Right lobe of liver (tissue), 6 donors: ENCODE measurements around the gene MUC4. TPM values are rescaled to one million over a fixed set of nuclear protein-coding genes. Genes with fewer than 3 reads are reported as not detected.

Experiments
- ATAC-seq, 4 donors: fragments of 200-7000 bp; cut with Tn5 transposase; one replicate each; pipeline ENCODE4 v1.9.1; 2020; ENCODE audit warnings: mild to moderate bottlenecking in 4 of 4, moderate library complexity in 4 of 4
- DNase-seq, 3 donors: peaks; one replicate each; pipeline ENCODE4 v3.0.0-alpha.2; 2020
- H3K27ac ChIP-seq, 3 donors: fragments of 200-600 bp; one replicate each; pipeline ENCODE4 v1.8.0; 2022
- H3K27me3 ChIP-seq, 2 donors: fragments of 200-600 bp; one replicate each; pipeline ENCODE4 v1.8.0; 2022
- H3K36me3 ChIP-seq, 4 donors: fragments of 200-600 bp; sonication (generic) in 1 of 4; one replicate each; pipeline versions ENCODE4 v1.5.1 to v1.8.0; 2017 to 2022; ENCODE audit warnings: control low read depth in 1 of 4
- H3K4me1 ChIP-seq, 4 donors: fragments of 200-600 bp; sonication (generic) in 1 of 4; one replicate each; pipeline versions ENCODE4 v1.5.1 to v1.8.0; 2017 to 2022; ENCODE audit warnings: control low read depth in 1 of 4
- H3K4me3 ChIP-seq, 3 donors: fragments of 200-600 bp; one replicate each; pipeline ENCODE4 v1.8.0; 2022
- H3K9me3 ChIP-seq, 4 donors: fragments of 200-600 bp; sonication (generic) in 1 of 4; one replicate each; pipeline versions ENCODE4 v1.5.1 to v1.8.0; 2017 to 2022; ENCODE audit warnings: control low read depth in 1 of 4
- POLR2A ChIP-seq: fragments of 450-650 bp; IDR thresholded peaks from one replicate; pipeline ENCODE4 v1.6.1; 2017; ENCODE audit warnings: antibody characterized with exemption, mild to moderate bottlenecking
- WGBS: methylation state at CpG from one replicate; pipeline ENCODE4 v1.1.6; 2018; ENCODE audit warnings: low coverage, low lambda C conversion rate; ENCODE audit not compliant: insufficient coverage; ENCODE audit errors: missing lambda C conversion rate; 5-methylcytosine and 5-hydroxymethylcytosine counted together
- intact Hi-C, 2 donors: fragments of 100-400 bp; cut with DNase I; formaldehyde crosslinking; loops; one replicate each; pipeline versions ENCODE4 v1.11.2 to v1.14.1; 2022
- total RNA-seq, 6 experiments: library from RNA; depleted of rRNA in 2 of 6; stranded (reverse); fragments of >200 nt in 2 of 6; fragmentation: NEBNext Ultra II Directional in 3 of 6; extraction: Animal tissue kit (Norgen Biotek cat#: 25700) in 3 of 6; gene quantifications; one replicate each; pipeline versions ENCODE4 v1.1.0 to v1.2.4, GENCODE V29; 2016 to 2023
- TF ChIP-seq, protein P1 (sequence below), 4 donors: fragments of 200-600 bp in 3 of 4; fragments of 450-650 bp in 1 of 4; IDR thresholded peaks; one replicate each; pipeline versions ENCODE4 v1.5.1 to v1.8.0; 2016 to 2022; ENCODE audit warnings: antibody characterized with exemption in 4 of 4, mild to moderate bottlenecking in 2 of 4
- donor health status: DM: no; HTN: yes; CAD: no.
- donor health status: DM: no; HTN: no; CAD: no.
- donor health status: DM: no; HTN: no; CAD: no.
- donor health status: DM: no; HTN: yes; CAD: no.
- donor health status: DM: no; HTN: yes; CAD: no.

Gene MUC4
- total RNA-seq, 6 experiments from 2014 or later, result 0.07 to 0.20 TPM; not detected in 4

DNA sequence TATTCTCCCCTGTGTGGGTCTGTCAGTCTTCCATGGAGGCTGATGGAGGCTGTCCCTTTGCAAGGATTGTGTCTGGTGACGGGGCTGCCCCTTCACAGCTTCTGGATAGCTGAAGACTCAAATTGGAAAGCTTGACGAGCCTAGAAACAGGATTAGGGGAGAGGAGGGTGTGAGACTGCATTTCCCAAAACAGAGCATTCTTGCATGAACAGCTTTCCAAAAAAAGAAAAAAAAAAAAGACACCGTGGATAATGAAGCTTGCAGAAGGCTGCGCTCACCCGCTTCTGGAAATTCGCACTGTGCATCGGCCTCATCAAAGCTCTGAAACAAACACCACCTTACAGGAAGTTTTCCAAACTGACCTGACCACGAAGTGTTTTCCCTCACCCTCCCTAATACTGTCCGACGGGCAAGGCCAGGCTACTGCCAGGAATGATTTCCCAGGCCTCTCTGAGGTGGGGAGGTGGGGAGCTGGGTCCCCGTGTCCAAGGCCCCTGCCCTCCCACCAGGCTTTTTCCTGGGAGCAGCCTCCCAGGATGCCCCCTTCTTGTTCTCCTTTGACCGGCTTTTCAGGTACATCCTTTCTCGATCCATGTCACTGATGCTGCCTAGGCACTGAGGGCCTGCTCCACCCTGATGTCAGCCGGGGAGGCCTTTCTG, 24.9 kb upstream of the MUC4 start:
- Histone ChIP-seq H3K9me3 (no peaks in the 10 kb centered on the region), H3K27me3 (no peaks in the 10 kb centered on the region), H3K4me1 (no peaks in the 10 kb centered on the region), H3K36me3 (no peaks in the 10 kb centered on the region), H3K4me3 (no peak overlapping the region), H3K27ac (no peak overlapping the region)
- intact Hi-C loops, result loop anchor here in 1 of 2 donors (10.0 kb wide), 1 partner anchor 72 kb away; no protein-coding TSS in a partner anchor
- DNase-seq (peak in 1 of 3 donors; percentile 13), ATAC-seq (no peak)
- WGBS, result 77% methylated on average over 12 of the region's 14 CpGs
- no peak for TF ChIP-seq POLR2A
- TF ChIP-seq, protein P1, sequence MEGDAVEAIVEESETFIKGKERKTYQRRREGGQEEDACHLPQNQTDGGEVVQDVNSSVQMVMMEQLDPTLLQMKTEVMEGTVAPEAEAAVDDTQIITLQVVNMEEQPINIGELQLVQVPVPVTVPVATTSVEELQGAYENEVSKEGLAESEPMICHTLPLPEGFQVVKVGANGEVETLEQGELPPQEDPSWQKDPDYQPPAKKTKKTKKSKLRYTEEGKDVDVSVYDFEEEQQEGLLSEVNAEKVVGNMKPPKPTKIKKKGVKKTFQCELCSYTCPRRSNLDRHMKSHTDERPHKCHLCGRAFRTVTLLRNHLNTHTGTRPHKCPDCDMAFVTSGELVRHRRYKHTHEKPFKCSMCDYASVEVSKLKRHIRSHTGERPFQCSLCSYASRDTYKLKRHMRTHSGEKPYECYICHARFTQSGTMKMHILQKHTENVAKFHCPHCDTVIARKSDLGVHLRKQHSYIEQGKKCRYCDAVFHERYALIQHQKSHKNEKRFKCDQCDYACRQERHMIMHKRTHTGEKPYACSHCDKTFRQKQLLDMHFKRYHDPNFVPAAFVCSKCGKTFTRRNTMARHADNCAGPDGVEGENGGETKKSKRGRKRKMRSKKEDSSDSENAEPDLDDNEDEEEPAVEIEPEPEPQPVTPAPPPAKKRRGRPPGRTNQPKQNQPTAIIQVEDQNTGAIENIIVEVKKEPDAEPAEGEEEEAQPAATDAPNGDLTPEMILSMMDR (IDR thresholded peaks at IDR 0.05), result no peak

DNA sequence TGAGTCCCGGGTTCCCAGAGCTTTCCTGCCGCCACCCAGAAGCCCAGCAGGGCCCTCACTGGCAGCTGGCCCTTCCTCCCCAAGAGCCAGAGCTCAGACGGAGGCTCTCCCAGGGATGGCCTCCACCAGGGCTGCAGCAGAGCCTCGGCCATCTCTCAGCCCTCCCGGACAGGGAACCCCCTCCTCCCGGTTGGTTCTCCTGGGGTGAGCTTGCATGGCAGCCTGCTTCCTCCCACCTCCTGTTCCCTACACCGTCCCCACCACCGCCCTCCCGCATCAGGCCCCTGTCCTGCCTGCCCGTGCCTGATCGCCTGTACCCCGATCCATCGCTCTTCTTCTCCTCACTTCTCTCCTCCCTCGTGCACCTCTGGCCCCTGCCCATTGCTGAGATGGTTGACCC, 24.1 kb upstream of the MUC4 start:
- intact Hi-C loops, result loop anchor here in 1 of 2 donors (10.0 kb wide), 1 partner anchor 71 kb away; no protein-coding TSS in a partner anchor
- TF ChIP-seq, protein P1 (IDR thresholded peaks at IDR 0.05), result no peak
- TF ChIP-seq POLR2A, result no peak
- Histone ChIP-seq H3K4me3 (no peak overlapping the region), H3K9me3 (no peaks in the 10 kb centered on the region), H3K27ac (no peak overlapping the region), H3K4me1 (no peaks in the 10 kb centered on the region), H3K36me3 (no peaks in the 10 kb centered on the region), H3K27me3 (no peaks in the 10 kb centered on the region)
- DNase-seq (peak in 1 of 3 donors; percentile 31), ATAC-seq (no peak)
- WGBS, result 88% methylated on average over 9 of the region's 14 CpGs

DNA sequence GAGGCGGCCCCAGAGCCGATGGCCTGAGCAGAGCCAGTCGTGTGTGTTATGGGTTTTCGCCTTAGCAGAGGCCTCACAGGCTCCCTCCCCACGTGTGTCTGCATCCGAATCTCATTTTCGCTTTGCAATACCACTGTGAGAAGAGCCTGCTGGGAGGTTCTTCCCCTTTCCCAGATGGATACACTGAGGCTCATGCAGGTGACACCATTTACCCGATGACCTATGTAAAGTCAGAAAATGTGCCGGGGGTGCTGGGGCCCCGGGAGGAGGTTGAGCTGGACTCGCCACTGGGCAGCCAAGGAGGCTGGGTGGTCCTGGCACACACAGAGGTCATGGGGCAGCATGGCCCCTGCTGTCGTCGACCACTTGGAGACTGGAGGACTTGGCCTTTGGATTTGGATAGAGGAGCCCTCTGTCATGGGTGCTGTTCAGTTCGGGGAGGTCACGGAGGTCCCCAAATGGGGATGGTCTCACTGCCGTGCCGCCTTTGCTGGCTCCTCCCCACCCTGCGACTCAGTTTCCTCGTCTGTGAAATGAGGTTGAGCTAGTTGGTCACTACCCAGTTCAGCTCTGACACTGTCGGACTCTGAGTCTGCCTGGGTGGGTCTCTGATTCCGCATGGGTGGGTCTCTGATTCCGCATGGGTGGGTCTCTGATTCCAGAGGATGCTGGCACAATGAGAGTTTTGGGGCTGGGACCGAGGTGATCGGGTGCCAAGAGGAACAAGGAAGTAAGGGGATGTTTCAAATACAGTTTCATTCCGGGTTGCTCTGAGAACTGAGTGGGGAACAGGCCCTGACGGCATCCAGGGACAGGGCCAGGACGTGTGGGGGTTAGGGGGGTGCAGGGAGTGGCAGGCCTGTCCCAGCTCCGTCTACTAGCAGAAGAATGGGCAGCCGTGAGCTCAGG, 23.2 kb upstream of the MUC4 start:
- DNase-seq (no peak), ATAC-seq (no peak)
- H3K4me3 ChIP-seq, result no peak overlapping the region
- H3K9me3 ChIP-seq, result no peaks in the 10 kb centered on the region
- no peaks in the 10 kb centered on the region for H3K27me3 ChIP-seq
- H3K36me3 ChIP-seq, result no peaks in the 10 kb centered on the region
- intact Hi-C loops, result loop anchor here in 1 of 2 donors (10.0 kb wide), 1 partner anchor 70 kb away; no protein-coding TSS in a partner anchor
- H3K4me1 ChIP-seq, result no peaks in the 10 kb centered on the region
- no peak overlapping the region for H3K27ac ChIP-seq
- TF ChIP-seq, protein P1 (IDR thresholded peaks at IDR 0.05), result no peak
- TF ChIP-seq POLR2A, result no peak
- 63% methylated on average over 6 of the region's 29 CpGs for WGBS

DNA sequence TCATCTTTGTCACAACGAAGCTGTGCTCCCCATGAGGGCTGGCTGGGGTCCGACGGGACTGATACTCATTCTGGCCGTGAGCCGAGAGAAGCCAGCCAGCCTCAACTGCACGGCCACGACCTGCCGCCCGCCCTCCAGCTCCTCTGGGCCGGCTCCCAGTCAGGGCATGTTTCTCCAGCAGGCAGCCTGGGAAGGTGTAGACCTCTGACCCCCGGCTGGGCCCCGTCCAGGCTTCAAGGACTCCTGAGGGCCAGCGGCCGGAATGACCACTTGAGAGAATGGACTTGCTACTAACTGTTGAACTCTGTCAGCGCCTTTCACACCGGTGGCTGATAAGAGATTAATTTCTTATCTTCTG, 18.1 kb upstream of the MUC4 start:
- Histone ChIP-seq H3K27me3 (no peaks in the 10 kb centered on the region), H3K9me3 (no peaks in the 10 kb centered on the region), H3K36me3 (no peaks in the 10 kb centered on the region), H3K4me3 (no peak overlapping the region), H3K27ac (no peak overlapping the region), H3K4me1 (no peaks in the 10 kb centered on the region)
- DNase-seq (no peak), ATAC-seq (peak in 2 of 4 donors; percentile 63 to 65)
- intact Hi-C loops, result loop anchor here in 1 of 2 donors (10.0 kb wide), 1 partner anchor 65 kb away; no protein-coding TSS in a partner anchor
- no peak for TF ChIP-seq POLR2A
- TF ChIP-seq, protein P1 (IDR thresholded peaks at IDR 0.05), result no peak
- 76% methylated on average over 6 of the region's 16 CpGs for WGBS
